HepG2 (cell line): ENCODE results near the gene EMILIN1. TPM values are rescaled to one million over a fixed set of nuclear protein-coding genes. Genes with fewer than 3 reads are reported as not detected.

Experiments used
- ATAC-seq: fragments of 200-7000 bp; cut with Tn5 transposase; 3 replicates; pipeline ENCODE4 v1.9.1; 2020; ENCODE audit warnings: mild to moderate bottlenecking, moderate library complexity
- BruUV-seq: library from RNA; stranded (reverse); fragments of 400-500 nt; replicated peaks from 2 replicates; lab custom pipeline; 2021; lab: Mats Ljungman, UMichigan
- CTCF ChIA-PET: fragments of 300-600 bp; formaldehyde crosslinking; extraction: SDS; loops from one replicate; lab custom pipeline; 2021; ENCODE audit warnings: low total read pairs, inconsistent platforms, low intra/inter-chr PET ratio; lab: Yijun Ruan, JAX
- POLR2A ChIA-PET: fragments of 350-600 bp; sonication (Branson Sonifier 250); formaldehyde crosslinking; loops from one replicate; lab custom pipeline; 2020; ENCODE audit warnings: antibody characterized with exemption, inconsistent platforms; lab: Yijun Ruan, JAX
- DNase-seq: peaks from one replicate; pipeline ENCODE4 v3.0.0-alpha.2; 2015; ENCODE audit warnings: low spot score
- FAIRE-seq: peaks from 3 replicates; lab custom pipeline; 2011; peaks lifted over from hg19 to GRCh38; lab: Jason Lieb, UNC
- H2AFZ ChIP-seq: one replicate; pipeline ENCODE4 v1.6.1; 2011; ENCODE audit warnings: low read length, inconsistent platforms
- H3K27ac ChIP-seq: fragments of 300-600 bp; 3 replicates; pipeline ENCODE4 v1.8.0; 2011; ENCODE audit warnings: mixed run types, mild to moderate bottlenecking, mixed read lengths, low read length, inconsistent platforms; ENCODE audit not compliant: insufficient read depth; ENCODE audit errors: extremely low read length
- H3K27me3 ChIP-seq, 2 experiments: fragments of 200-600 bp in 1 of 2; 2 replicates in 1 of 2; 3 replicates in 1 of 2; pipeline versions ENCODE4 v1.6.0 to v1.8.0; 2011; ENCODE audit warnings: low read length in 2 of 2, mild to moderate bottlenecking in 2 of 2, moderate library complexity in 2 of 2, inconsistent platforms in 1 of 2; ENCODE audit not compliant: insufficient read depth in 2 of 2, control insufficient read depth in 1 of 2
- H3K36me3 ChIP-seq, 2 experiments: fragments of 200-600 bp in 1 of 2; replicated peaks in 1 of 2; 2 replicates in 1 of 2; 3 replicates in 1 of 2; pipeline versions ENCODE4 v1.5.1 to v1.8.0; 2011; ENCODE audit warnings: low read length in 2 of 2, inconsistent platforms in 1 of 2; ENCODE audit not compliant: insufficient read depth in 2 of 2, control insufficient read depth in 1 of 2
- H3K4me1 ChIP-seq: 2 replicates; pipeline ENCODE4 v1.5.1; 2012; ENCODE audit warnings: low read length, inconsistent platforms; ENCODE audit not compliant: insufficient read depth
- H3K4me2 ChIP-seq: 2 replicates; pipeline ENCODE4 v1.6.0; 2011; ENCODE audit warnings: low read depth, low read length, inconsistent platforms
- H3K4me3 ChIP-seq, 3 experiments: fragments of 200-600 bp in 1 of 3; sonication (generic), shearing (Covaris generic) in 1 of 3; replicated peaks in 1 of 3; 2 replicates each; pipeline ENCODE4 v1.5.1; 2011 to 2016; ENCODE audit warnings: low read length in 3 of 3, inconsistent platforms in 2 of 3, low read depth in 2 of 3, mild to moderate bottlenecking in 2 of 3, control low read depth in 1 of 3, mixed read lengths in 1 of 3; ENCODE audit not compliant: insufficient read depth in 1 of 3
- H3K79me2 ChIP-seq: one replicate; pipeline ENCODE4 v1.6.1; 2011; ENCODE audit warnings: low read length, inconsistent platforms; ENCODE audit not compliant: insufficient read depth
- H3K9ac ChIP-seq: 2 replicates; pipeline ENCODE4 v1.6.0; 2011; ENCODE audit warnings: mild to moderate bottlenecking, low read depth, low read length, inconsistent platforms; ENCODE audit not compliant: insufficient read depth
- H3K9me3 ChIP-seq: 2 replicates; pipeline ENCODE4 v1.5.1; 2012; ENCODE audit warnings: mild to moderate bottlenecking, low read length
- H4K20me1 ChIP-seq: 2 replicates; pipeline ENCODE4 v1.6.0; 2011; ENCODE audit warnings: inconsistent platforms, mild to moderate bottlenecking, low read length, moderate library complexity; ENCODE audit not compliant: insufficient read depth
- ARID3A ChIP-seq: IDR thresholded peaks from 2 replicates; pipeline ENCODE4 v1.6.1; 2012; ENCODE audit warnings: low read depth, low read length, improper control_type of control experiment
- NR2C2 ChIP-seq: sonication (generic); formaldehyde crosslinking; IDR thresholded peaks from 2 replicates; pipeline ENCODE4 v1.4.0; 2020; ENCODE audit warnings: missing genetic modification reagents, mild to moderate bottlenecking, moderate library complexity, borderline replicate concordance
- NR2F6 ChIP-seq, 2 experiments: IDR thresholded peaks; 2 replicates each; pipeline ENCODE4 v1.6.1; 2016; ENCODE audit warnings: antibody characterized with exemption in 1 of 2, mild to moderate bottlenecking in 1 of 2
- POLR2AphosphoS5 ChIP-seq: IDR thresholded peaks from 2 replicates; pipeline ENCODE4 v1.6.1; 2012; ENCODE audit warnings: low read depth, low read length
- PRPF4 ChIP-seq: fragments of 200-400 bp; formaldehyde crosslinking; IDR thresholded peaks from 2 replicates; pipeline ENCODE4 v1.6.1; 2016; ENCODE audit warnings: low read length, low read depth; ENCODE audit not compliant: poor library complexity, severe bottlenecking
- SALL1 ChIP-seq: sonication (generic); formaldehyde crosslinking; IDR thresholded peaks from 2 replicates; pipeline ENCODE4 v1.8.0; 2022; ENCODE audit warnings: mild to moderate bottlenecking, missing genetic modification reagents
- SNAPC2 ChIP-seq: sonication (generic); formaldehyde crosslinking; IDR thresholded peaks from 2 replicates; pipeline ENCODE4 v1.8.1; 2022; ENCODE audit warnings: mild to moderate bottlenecking, missing genetic modification reagents
- THYN1 ChIP-seq: sonication (generic); formaldehyde crosslinking; IDR thresholded peaks from 2 replicates; pipeline ENCODE4 v1.8.1; 2023; ENCODE audit warnings: low read depth, mild to moderate bottlenecking, moderate library complexity, missing genetic modification reagents, borderline replicate concordance
- ZFAT ChIP-seq: sonication (generic); formaldehyde crosslinking; conservative IDR thresholded peaks from 2 replicates; pipeline ENCODE4 v1.8.1; 2023; ENCODE audit warnings: missing genetic modification reagents, inconsistent platforms
- ZFX ChIP-seq: sonication (generic); formaldehyde crosslinking; IDR thresholded peaks from 2 replicates; pipeline ENCODE4 v1.4.0; 2020; ENCODE audit warnings: mild to moderate bottlenecking, low read depth, missing genetic modification reagents, moderate library complexity
- ZMYM2 ChIP-seq: sonication (generic); formaldehyde crosslinking; IDR thresholded peaks from 2 replicates; pipeline ENCODE4 v1.8.0; 2022; ENCODE audit warnings: mild to moderate bottlenecking, missing genetic modification reagents
- ZNF143 ChIP-seq: sonication (generic); formaldehyde crosslinking; IDR thresholded peaks from 2 replicates; pipeline ENCODE4 v1.4.0; 2020; ENCODE audit warnings: missing genetic modification reagents
- ZNF251 ChIP-seq: sonication (generic); formaldehyde crosslinking; IDR thresholded peaks from 2 replicates; pipeline ENCODE4 v1.9.0; 2021; ENCODE audit warnings: mild to moderate bottlenecking, missing genetic modification reagents
- ZNF274 ChIP-seq: sonication (generic); formaldehyde crosslinking; IDR thresholded peaks from 2 replicates; pipeline ENCODE4 v1.5.1; 2020; ENCODE audit warnings: mild to moderate bottlenecking, missing genetic modification reagents
- ZNF484 ChIP-seq: sonication (generic); formaldehyde crosslinking; IDR thresholded peaks from 2 replicates; pipeline ENCODE4 v1.5.1; 2020; ENCODE audit warnings: mild to moderate bottlenecking, low read depth, missing genetic modification reagents, borderline replicate concordance
- ZNF83 ChIP-seq: sonication (generic); formaldehyde crosslinking; IDR thresholded peaks from 2 replicates; pipeline ENCODE4 v1.4.0; 2020; ENCODE audit warnings: missing genetic modification reagents, mild to moderate bottlenecking, borderline replicate concordance
- WGBS: methylation state at CpG from one replicate; pipeline ENCODE4 v1.1.6; 2017; ENCODE audit warnings: low lambda C conversion rate; 5-methylcytosine and 5-hydroxymethylcytosine counted together
- in situ Hi-C: cut with HindIII; loops from 2 replicates; pipeline ENCODE4 v1.10.0; 2017; ENCODE audit warnings: low pct_unique_long_range_greater_than_20kb; ENCODE audit not compliant: extremely low pct_ligation_motif_present
- intact Hi-C: fragments of 100-400 bp; cut with micrococcal nuclease; formaldehyde crosslinking; loops from one replicate; pipeline ENCODE4 v1.10.0; 2022; ENCODE audit not compliant: unreplicated experiment
- polyA plus RNA-seq, 8 experiments: library from polyadenylated mRNA; depleted of rRNA in 3 of 8; stranded (reverse) in 7 of 8; unstranded in 1 of 8; fragments of >200 nt; fragmentation: Illumina TruSeq in 4 of 8; extraction: Trizol in 4 of 8; gene quantifications; 2 replicates each; pipeline versions ENCODE4 v1.2.1 to v1.2.3, GENCODE V29; 2011 to 2016; ENCODE audit warnings: low read depth in 4 of 8, missing spikeins in 1 of 8, mixed read lengths in 1 of 8; ENCODE audit not compliant: insufficient read depth in 1 of 8
- total RNA-seq, 5 experiments: library from RNA; depleted of rRNA; stranded (reverse); fragments of >200 nt; fragmentation: Illumina TruSeq; extraction: Trizol; gene quantifications; 2 replicates each; pipeline ENCODE4 v1.2.3, GENCODE V29; 2016; ENCODE audit warnings: low read depth in 1 of 5
- TF ChIP-seq, protein P1 (sequence below): IDR thresholded peaks from 2 replicates; pipeline ENCODE4 v1.6.1; 2012; ENCODE audit warnings: inconsistent platforms
- TF ChIP-seq, protein P2 (sequence below): fragments of 450-650 bp; IDR thresholded peaks from 2 replicates; pipeline ENCODE4 v1.6.1; 2016
- TF ChIP-seq, protein P3 (sequence below): sonication (generic); formaldehyde crosslinking; conservative IDR thresholded peaks from 2 replicates; pipeline ENCODE4 v1.4.0; 2020; ENCODE audit warnings: missing genetic modification reagents

Gene EMILIN1
- total and polyA plus RNA-seq, 2 of the 13 experiments (the other 11 are each of a cell fraction or from before 2014, with no cell fraction given): 8.1 to 9.7 TPM

DNA sequence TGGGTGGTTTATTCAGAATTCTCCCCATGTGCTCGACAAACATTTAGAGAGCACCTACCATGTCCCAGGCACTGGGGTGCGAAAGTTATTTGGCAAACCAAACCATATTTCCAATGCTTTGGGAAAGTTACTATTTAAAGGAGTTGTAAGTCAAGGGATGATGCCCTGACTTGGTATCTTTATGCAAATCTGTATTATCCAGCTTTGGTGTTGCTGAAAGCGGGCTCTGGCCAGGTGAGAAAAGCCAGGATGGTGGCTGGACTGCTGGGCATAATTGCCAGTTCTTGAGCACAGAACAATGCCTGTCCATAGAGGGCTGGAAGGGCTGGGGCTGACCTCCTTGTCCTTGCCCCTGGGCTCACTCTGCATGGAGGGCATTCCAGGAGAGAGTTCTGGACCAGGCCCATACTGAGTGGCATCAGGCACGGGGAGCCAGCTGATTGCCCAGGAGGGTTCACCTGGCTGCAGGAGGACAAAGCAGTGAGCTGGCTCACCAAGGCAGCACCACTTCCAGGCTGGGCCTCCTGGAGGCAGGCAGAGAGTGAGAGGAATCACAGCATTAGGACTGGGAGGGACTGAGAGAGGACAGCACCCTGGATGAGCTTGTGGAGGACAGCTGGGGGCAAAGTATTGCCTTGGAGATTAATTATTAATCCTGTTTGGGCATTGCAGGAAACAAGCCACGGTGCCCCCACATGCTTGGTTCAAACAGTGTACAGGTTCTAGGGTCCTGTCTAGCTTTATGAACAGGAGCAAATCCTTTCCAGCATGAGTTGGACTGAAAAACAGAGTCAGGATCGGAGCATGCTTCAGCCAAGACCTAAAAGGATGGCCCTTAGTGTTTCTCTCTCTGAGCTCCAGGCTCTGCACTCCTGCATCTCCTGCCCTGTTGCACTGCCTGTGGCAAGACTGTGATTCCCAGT, 15.3 kb downstream of the EMILIN1 start:
- WGBS: 31% methylated on average over 6 of the region's 6 CpGs
- TSS peak; percentile 58 for BruUV-seq
- Histone ChIP-seq H3K27ac (peak overlapping the region; percentile 97), H3K9ac (peak overlapping the region; percentile 79), H3K4me3 (peak overlapping the region; percentile 23 to 59 (median 24)), H3K27me3 (no peaks in the 10 kb centered on the region), H2AFZ (no peak overlapping the region), H3K4me1 (peaks cover 83% of the 10 kb centered on the region), H3K9me3 (no peaks in the 10 kb centered on the region), H3K4me2 (peak overlapping the region; percentile 96), H3K79me2 (peaks cover 43% of the 10 kb centered on the region), H4K20me1 (no peaks in the 10 kb centered on the region), H3K36me3 (peaks cover 4 to 27% of the 10 kb centered on the region in 2 experiments)
- intact Hi-C loops: loop anchor here (5.0 kb wide), 1 partner anchor 306 kb away; the partner anchor contains the start of gene CENPA
- peak; percentile 96 for FAIRE-seq
- DNase-seq: peak; percentile 94
- peak; percentile 85 for ATAC-seq
- in situ Hi-C loops: no loop called here
- POLR2A ChIA-PET: interaction anchor here (0.6 to 4.8 kb wide), 32 partner anchors 7 to 1215 kb away, joined by 3 to 61 read pairs (median 5); partner anchors contain the start of genes ABHD1, AGBL5, ATRAID and CGREF1
- CTCF ChIA-PET: no interaction called here
- TF ChIP-seq PRPF4: no peak
- peak; percentile 93 for TF ChIP-seq ZNF274
- peak; percentile 93 for TF ChIP-seq SALL1 (CRISPR knock-in tag)
- no peak for TF ChIP-seq ZFAT
- peak; percentile 62 for TF ChIP-seq ZNF143 (CRISPR knock-in tag)
- peak; percentile 92 for TF ChIP-seq POLR2AphosphoS5
- peak; percentile 92 for TF ChIP-seq ZFX (CRISPR knock-in tag)
- no peak for TF ChIP-seq ZNF251 (CRISPR knock-in tag)
- 0 out of 2 replicates have a peak, but pooled peaks have one; percentile 29 for TF ChIP-seq ZMYM2
- TF ChIP-seq, protein P1, sequence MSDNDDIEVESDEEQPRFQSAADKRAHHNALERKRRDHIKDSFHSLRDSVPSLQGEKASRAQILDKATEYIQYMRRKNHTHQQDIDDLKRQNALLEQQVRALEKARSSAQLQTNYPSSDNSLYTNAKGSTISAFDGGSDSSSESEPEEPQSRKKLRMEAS: peak; percentile 89
- TF ChIP-seq, protein P2, sequence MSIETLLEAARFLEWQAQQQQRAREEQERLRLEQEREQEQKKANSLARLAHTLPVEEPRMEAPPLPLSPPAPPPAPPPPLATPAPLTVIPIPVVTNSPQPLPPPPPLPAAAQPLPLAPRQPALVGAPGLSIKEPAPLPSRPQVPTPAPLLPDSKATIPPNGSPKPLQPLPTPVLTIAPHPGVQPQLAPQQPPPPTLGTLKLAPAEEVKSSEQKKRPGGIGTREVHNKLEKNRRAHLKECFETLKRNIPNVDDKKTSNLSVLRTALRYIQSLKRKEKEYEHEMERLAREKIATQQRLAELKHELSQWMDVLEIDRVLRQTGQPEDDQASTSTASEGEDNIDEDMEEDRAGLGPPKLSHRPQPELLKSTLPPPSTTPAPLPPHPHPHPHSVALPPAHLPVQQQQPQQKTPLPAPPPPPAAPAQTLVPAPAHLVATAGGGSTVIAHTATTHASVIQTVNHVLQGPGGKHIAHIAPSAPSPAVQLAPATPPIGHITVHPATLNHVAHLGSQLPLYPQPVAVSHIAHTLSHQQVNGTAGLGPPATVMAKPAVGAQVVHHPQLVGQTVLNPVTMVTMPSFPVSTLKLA: peak; percentile 63
- TF ChIP-seq THYN1 (CRISPR knock-in tag): 0 out of 2 replicates have a peak, but pooled peaks have one; percentile 33
- TF ChIP-seq NR2F6 (IDR thresholded peaks at IDR 0.05): peak; percentile 73
- TF ChIP-seq NR2F6 (CRISPR knock-in tag; IDR thresholded peaks at IDR 0.05): peak; percentile 86
- TF ChIP-seq NR2C2 (CRISPR knock-in tag): peak; percentile 39
- TF ChIP-seq ZNF83 (CRISPR knock-in tag): no peak
- TF ChIP-seq SNAPC2: peak; percentile 47; the same call in 1 of the 2 replicates
- TF ChIP-seq ZNF484 (CRISPR knock-in tag): no peak
- peak; percentile 91 for TF ChIP-seq ARID3A
- TF ChIP-seq, protein P3, sequence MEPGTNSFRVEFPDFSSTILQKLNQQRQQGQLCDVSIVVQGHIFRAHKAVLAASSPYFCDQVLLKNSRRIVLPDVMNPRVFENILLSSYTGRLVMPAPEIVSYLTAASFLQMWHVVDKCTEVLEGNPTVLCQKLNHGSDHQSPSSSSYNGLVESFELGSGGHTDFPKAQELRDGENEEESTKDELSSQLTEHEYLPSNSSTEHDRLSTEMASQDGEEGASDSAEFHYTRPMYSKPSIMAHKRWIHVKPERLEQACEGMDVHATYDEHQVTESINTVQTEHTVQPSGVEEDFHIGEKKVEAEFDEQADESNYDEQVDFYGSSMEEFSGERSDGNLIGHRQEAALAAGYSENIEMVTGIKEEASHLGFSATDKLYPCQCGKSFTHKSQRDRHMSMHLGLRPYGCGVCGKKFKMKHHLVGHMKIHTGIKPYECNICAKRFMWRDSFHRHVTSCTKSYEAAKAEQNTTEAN: peak; percentile 50
